BJ (cell line): Measurements from ENCODE around the gene RIMBP2. TPM values are rescaled to one million over a fixed set of nuclear protein-coding genes. Genes with fewer than 3 reads are reported as not detected.

Source experiments
- CTCF ChIA-PET: fragments of 350-600 bp; formaldehyde crosslinking; extraction: SDS; loops from one replicate; lab custom pipeline; 2021; ENCODE audit warnings: antibody characterized with exemption, inconsistent platforms; lab: Yijun Ruan, JAX
- POLR2A ChIA-PET: fragments of 300-600 bp; sonication (Branson Sonifier 250); formaldehyde crosslinking; extraction: SDS; loops from one replicate; lab custom pipeline; 2021; ENCODE audit warnings: antibody characterized with exemption; lab: Charles Lee
- DNase-seq: peaks from one replicate; pipeline ENCODE4 v3.0.0-alpha.2; 2011; ENCODE audit warnings: low read depth
- H3K27me3 ChIP-seq: 2 replicates; pipeline ENCODE4 v1.6.0; 2011; ENCODE audit warnings: low read length; ENCODE audit not compliant: control insufficient read depth, insufficient read depth
- H3K36me3 ChIP-seq: 2 replicates; pipeline ENCODE4 v1.5.1; 2011; ENCODE audit warnings: low read length; ENCODE audit not compliant: control insufficient read depth, insufficient read depth
- H3K4me3 ChIP-seq: 2 replicates; pipeline ENCODE4 v1.5.1; 2011; ENCODE audit warnings: low read depth, mild to moderate bottlenecking, control low read depth, low read length
- CTCF ChIP-seq: IDR thresholded peaks from 2 replicates; pipeline ENCODE4 v1.5.1; 2011; ENCODE audit warnings: low read depth, mild to moderate bottlenecking, control low read depth, inconsistent platforms, low read length, moderate library complexity; ENCODE audit not compliant: insufficient read depth
- polyA plus RNA-seq: library from polyadenylated mRNA; depleted of rRNA; stranded (reverse); fragments of >200 nt; gene quantifications from 2 replicates; pipeline ENCODE4 v1.2.3, GENCODE V29; 2011

RIMBP2 gene
- polyA plus RNA-seq, 1 experiment = 0.05 TPM

- CTCF ChIA-PET = no interaction called here
- Histone ChIP-seq H3K27me3 (no peaks in the 10 kb centered on the region), H3K4me3 (no peak overlapping the region), H3K36me3 (no peaks in the 10 kb centered on the region)
- no peak for TF ChIP-seq CTCF
- POLR2A ChIA-PET = no interaction called here
- DNase-seq = no peak
These were observed 217.3 kb downstream of the RIMBP2 start for GRCh38 chr12:130498589-130499385.

- POLR2A ChIA-PET = no interaction called here
- no peak overlapping the region for H3K4me3 ChIP-seq
- no peak for TF ChIP-seq CTCF
- CTCF ChIA-PET = no interaction called here
- H3K36me3 ChIP-seq = no peaks in the 10 kb centered on the region
- no peak for DNase-seq
- no peaks in the 10 kb centered on the region for H3K27me3 ChIP-seq
These were observed 218.1 kb downstream of the RIMBP2 start for GRCh38 chr12:130497991-130498390.

GRCh38 chr12:130497321-130497720 lies 218.8 kb downstream of the RIMBP2 start:
- ChIA-PET POLR2A (no interaction called here), CTCF (no interaction called here)
- H3K36me3 ChIP-seq = no peaks in the 10 kb centered on the region
- no peaks in the 10 kb centered on the region for H3K27me3 ChIP-seq
- no peak overlapping the region for H3K4me3 ChIP-seq
- TF ChIP-seq CTCF = no peak
- no peak for DNase-seq

- H3K36me3 ChIP-seq = no peaks in the 10 kb centered on the region
- no peak for TF ChIP-seq CTCF
- ChIA-PET CTCF (no interaction called here), POLR2A (no interaction called here)
- H3K27me3 ChIP-seq = no peaks in the 10 kb centered on the region
- no peak overlapping the region for H3K4me3 ChIP-seq
- DNase-seq = no peak
These were observed 219.5 kb downstream of the RIMBP2 start for GRCh38 chr12:130496516-130497120.

- H3K36me3 ChIP-seq = no peaks in the 10 kb centered on the region
- ChIA-PET CTCF (no interaction called here), POLR2A (no interaction called here)
- no peaks in the 10 kb centered on the region for H3K27me3 ChIP-seq
- H3K4me3 ChIP-seq = no peak overlapping the region
- TF ChIP-seq CTCF = no peak
- DNase-seq = no peak
These were observed 220.9 kb downstream of the RIMBP2 start for GRCh38 chr12:130495156-130495555.
